KOPT-K1 (cell line): Measurements from ENCODE around the gene YAF2.

Experiments used
- H3K27ac ChIP-seq: fragments of 200-600 bp; sonication (generic); 2 replicates; pipeline ENCODE4 v1.5.1; 2016; ENCODE audit warnings: antibody characterized with exemption, mild to moderate bottlenecking, low read depth, low read length; ENCODE audit not compliant: poor library complexity, severe bottlenecking
- H3K36me3 ChIP-seq: fragments of 200-600 bp; sonication (generic); 2 replicates; pipeline ENCODE4 v1.5.1; 2017; ENCODE audit warnings: antibody characterized with exemption, mild to moderate bottlenecking, low read length, moderate library complexity; ENCODE audit not compliant: insufficient read depth
- H3K9me3 ChIP-seq: fragments of 200-600 bp; sonication (generic); 2 replicates; pipeline ENCODE4 v1.5.1; 2017; ENCODE audit warnings: antibody characterized with exemption, low read length, mild to moderate bottlenecking; ENCODE audit not compliant: insufficient read depth, poor library complexity, severe bottlenecking

YAF2 gene

GRCh38 chr12:42238240-42239140, at the start of gene YAF2:
Gene YAF2, minus strand, starts transcription at chr12:42238248. Its CDS starts 68 bp downstream, at chr12:42238180.
- Histone ChIP-seq H3K9me3 (no peaks in the 10 kb centered on the region), H3K36me3 (peaks cover 24% of the 10 kb centered on the region), H3K27ac (peak within 1 kb of the TSS; percentile 88)

GRCh38 chr12:42286741-42287140, 48.7 kb upstream of the YAF2 start:
- H3K9me3 ChIP-seq: no peaks in the 10 kb centered on the region
- H3K36me3 ChIP-seq: no peaks in the 10 kb centered on the region
- no peak overlapping the region for H3K27ac ChIP-seq

GRCh38 chr12:42285431-42285830, 47.4 kb upstream of the YAF2 start:
- H3K36me3 ChIP-seq: no peaks in the 10 kb centered on the region
- no peaks in the 10 kb centered on the region for H3K9me3 ChIP-seq
- H3K27ac ChIP-seq: no peak overlapping the region

GRCh38 chr12:42284876-42285275, 46.8 kb upstream of the YAF2 start:
- no peak overlapping the region for H3K27ac ChIP-seq
- no peaks in the 10 kb centered on the region for H3K9me3 ChIP-seq
- no peaks in the 10 kb centered on the region for H3K36me3 ChIP-seq

DNA sequence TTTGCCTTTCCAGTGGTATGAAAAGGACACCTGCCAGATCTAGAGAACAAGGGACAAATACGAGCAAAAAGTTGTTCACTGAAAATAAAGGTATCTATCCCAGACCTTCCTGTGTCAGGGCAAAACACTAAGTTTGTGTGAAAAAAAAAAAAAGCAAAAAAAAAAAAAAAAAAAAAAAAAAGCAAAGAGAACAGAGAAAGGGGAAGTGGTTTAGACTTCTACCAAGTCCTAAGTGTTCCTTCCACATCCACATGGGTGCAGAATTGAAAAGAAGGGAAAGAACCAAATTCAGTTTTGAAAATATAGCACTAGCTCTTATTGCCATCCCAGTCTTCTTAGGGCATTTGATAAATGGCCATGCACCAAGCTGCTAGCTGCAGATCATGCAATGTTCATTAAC, 46.1 kb upstream of the YAF2 start:
- Histone ChIP-seq H3K36me3 (no peaks in the 10 kb centered on the region), H3K27ac (no peak overlapping the region), H3K9me3 (no peaks in the 10 kb centered on the region)

DNA sequence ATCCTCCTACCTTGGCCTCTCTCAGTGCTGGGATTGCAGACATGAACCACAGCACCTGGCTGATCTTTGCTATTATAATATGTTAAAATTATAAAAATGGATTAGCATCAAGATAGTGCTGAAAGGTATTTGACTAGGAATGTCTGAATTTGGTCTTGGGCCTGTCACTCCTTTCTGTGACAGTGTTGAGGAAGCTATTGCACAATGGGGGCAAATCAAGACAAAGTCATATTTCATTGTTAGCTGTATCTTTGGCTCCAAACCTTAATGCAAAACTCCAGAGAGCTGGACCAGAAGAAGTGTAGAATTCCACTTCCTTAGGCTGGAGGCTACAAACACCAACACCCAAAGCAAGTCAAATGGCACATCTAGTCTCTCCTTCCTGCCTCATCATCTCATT, 45.7 kb upstream of the YAF2 start:
- Histone ChIP-seq H3K9me3 (no peaks in the 10 kb centered on the region), H3K36me3 (no peaks in the 10 kb centered on the region), H3K27ac (no peak overlapping the region)

DNA sequence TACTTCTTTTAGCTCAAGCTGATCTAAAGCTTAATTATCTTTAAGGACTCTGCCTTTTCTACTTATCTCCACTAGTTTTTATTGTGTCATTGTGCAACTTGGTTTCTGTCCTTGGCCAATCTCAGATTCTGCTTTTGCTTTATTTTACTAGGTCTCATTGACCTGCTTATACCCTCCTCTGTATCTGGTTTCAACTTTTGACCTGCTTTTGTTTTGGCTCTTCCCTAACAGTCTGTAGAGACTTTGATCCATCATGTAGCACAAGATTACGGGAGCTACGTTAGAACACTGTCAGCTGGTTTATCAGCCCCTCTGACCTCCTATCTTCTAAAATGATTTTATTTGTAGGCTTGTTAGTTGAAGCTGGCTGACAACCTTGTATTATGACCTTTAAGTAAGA, 44.2 kb upstream of the YAF2 start:
- H3K36me3 ChIP-seq: no peaks in the 10 kb centered on the region
- H3K27ac ChIP-seq: no peak overlapping the region
- no peaks in the 10 kb centered on the region for H3K9me3 ChIP-seq

DNA sequence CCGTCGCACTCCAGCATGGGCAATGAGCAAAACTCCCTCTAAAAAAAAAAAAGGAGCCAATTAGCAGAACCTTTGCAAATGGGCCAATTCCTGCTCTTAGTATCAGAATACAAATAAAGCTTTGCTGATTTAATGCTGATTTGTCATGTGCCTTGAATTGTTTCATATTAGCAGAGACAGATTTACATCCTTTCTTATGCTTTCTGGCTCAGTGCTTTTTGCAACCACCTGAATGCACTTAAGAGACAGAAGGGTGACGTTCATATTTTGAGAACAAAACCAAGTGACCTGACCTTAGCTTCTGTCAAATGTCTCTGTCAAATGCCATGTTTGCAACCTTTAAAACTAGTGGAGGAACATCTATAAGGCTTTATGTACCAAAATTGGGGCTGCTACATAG, 43.8 kb upstream of the YAF2 start:
- H3K27ac ChIP-seq: no peak overlapping the region

GRCh38 chr12:42281278-42281677, 43.2 kb upstream of the YAF2 start:
- H3K9me3 ChIP-seq: no peaks in the 10 kb centered on the region
- H3K36me3 ChIP-seq: no peaks in the 10 kb centered on the region
- no peak overlapping the region for H3K27ac ChIP-seq

More for the DNA sequence above, 43.8 kb upstream of the YAF2 start:
- no peaks in the 10 kb centered on the region for H3K9me3 ChIP-seq
- no peaks in the 10 kb centered on the region for H3K36me3 ChIP-seq

GRCh38 chr12:42278128-42278510, 40.1 kb upstream of the YAF2 start:
- Histone ChIP-seq H3K9me3 (no peaks in the 10 kb centered on the region), H3K36me3 (no peaks in the 10 kb centered on the region), H3K27ac (no peak overlapping the region)

- H3K36me3 ChIP-seq: no peaks in the 10 kb centered on the region
- no peak overlapping the region for H3K27ac ChIP-seq
These were observed 39.5 kb upstream of the YAF2 start for GRCh38 chr12:42277396-42278127.

GRCh38 chr12:42275499-42275898, 37.5 kb upstream of the YAF2 start:
- Histone ChIP-seq H3K36me3 (no peaks in the 10 kb centered on the region), H3K27ac (no peak overlapping the region), H3K9me3 (peaks cover 6% of the 10 kb centered on the region)

More at GRCh38 chr12:42277396-42278127, 39.5 kb upstream of the YAF2 start:
- peaks cover 4% of the 10 kb centered on the region for H3K9me3 ChIP-seq

DNA sequence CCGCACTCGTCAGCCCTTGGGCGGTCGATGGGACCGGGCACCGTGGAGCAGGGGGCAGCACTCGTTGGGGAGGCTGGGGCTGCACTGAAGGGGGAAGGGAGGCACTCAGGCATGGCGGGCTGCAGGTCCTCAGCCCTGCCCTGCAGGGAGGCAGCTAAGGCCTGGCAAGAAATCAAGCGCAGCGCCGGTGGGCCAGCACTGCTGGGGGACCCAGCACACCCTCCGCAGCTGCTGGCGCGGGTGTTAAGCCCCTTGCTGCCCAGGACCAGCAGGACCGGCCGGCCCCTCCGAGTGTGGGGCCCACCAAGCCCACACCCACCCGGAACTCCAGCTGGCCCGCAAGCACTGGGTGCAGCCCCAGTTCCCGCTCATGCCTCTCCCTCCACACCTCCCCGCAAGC, 35.7 kb upstream of the YAF2 start:
- peaks cover 6% of the 10 kb centered on the region for H3K9me3 ChIP-seq
- no peaks in the 10 kb centered on the region for H3K36me3 ChIP-seq
- no peak overlapping the region for H3K27ac ChIP-seq

GRCh38 chr12:42270596-42270995, 32.5 kb upstream of the YAF2 start:
- Histone ChIP-seq H3K9me3 (peaks cover 6% of the 10 kb centered on the region), H3K27ac (no peak overlapping the region), H3K36me3 (no peaks in the 10 kb centered on the region)

GRCh38 chr12:42267413-42268190, 29.6 kb upstream of the YAF2 start:
- Histone ChIP-seq H3K27ac (no peak overlapping the region), H3K36me3 (no peaks in the 10 kb centered on the region), H3K9me3 (peaks cover 3% of the 10 kb centered on the region)
